ENCODE measurements around the gene SCYGR5.

DNA sequence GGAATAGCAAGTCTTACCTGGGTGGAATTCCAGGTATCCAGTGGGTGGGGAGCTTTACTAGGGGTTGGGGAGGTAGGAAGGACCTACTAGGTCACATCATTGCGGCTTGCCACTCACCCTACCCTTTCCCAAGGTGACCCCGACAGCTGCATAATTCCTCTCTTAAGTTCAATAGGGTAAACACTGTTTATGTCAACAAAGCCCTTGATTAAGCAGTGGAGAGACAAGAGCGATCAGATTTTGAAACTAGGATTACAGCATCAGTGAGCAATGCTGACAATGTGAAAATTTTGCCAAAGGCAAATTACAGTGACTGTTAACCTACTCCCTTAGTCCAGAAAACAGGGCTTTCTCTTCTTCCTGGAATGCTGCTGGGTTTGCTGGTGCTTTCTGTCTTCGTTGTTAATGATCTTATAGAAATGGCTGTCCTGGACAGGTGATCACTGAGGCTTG is 36.7 kb downstream of the SCYGR5 start:
- TF ChIP-seq, protein P1, sequence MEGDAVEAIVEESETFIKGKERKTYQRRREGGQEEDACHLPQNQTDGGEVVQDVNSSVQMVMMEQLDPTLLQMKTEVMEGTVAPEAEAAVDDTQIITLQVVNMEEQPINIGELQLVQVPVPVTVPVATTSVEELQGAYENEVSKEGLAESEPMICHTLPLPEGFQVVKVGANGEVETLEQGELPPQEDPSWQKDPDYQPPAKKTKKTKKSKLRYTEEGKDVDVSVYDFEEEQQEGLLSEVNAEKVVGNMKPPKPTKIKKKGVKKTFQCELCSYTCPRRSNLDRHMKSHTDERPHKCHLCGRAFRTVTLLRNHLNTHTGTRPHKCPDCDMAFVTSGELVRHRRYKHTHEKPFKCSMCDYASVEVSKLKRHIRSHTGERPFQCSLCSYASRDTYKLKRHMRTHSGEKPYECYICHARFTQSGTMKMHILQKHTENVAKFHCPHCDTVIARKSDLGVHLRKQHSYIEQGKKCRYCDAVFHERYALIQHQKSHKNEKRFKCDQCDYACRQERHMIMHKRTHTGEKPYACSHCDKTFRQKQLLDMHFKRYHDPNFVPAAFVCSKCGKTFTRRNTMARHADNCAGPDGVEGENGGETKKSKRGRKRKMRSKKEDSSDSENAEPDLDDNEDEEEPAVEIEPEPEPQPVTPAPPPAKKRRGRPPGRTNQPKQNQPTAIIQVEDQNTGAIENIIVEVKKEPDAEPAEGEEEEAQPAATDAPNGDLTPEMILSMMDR (IDR thresholded peaks at IDR 0.05; ENCODE audit: insufficient read depth, low read length, poor library complexity, severe bottlenecking), result no peak
- TF ChIP-seq EZH2phosphoT487 (conservative IDR thresholded peaks at IDR 0.05; ENCODE audit: low read length), result no peak
